ENCODE data around the gene SLC12A2. TPM values are rescaled to one million over a fixed set of nuclear protein-coding genes. Genes with fewer than 3 reads are reported as not detected.

SLC12A2 gene
- total and polyA plus RNA-seq, 7 donors: 1.7 to 25.8 (median 11.7) TPM

GRCh38 chr5:128085413-128085812 is 1.8 kb downstream of the SLC12A2 start:
- DNase-seq (no peak), ATAC-seq (no peak)
- TF ChIP-seq CTCF (IDR thresholded peaks at IDR 0.05): no peak
- intact Hi-C loops (cut with DNase I): loop anchor here (10.0 kb wide), 1 partner anchor 331 kb away; no protein-coding TSS in a partner anchor
- H3K27ac ChIP-seq: peak overlapping the region; percentile 96
- peaks cover 26% of the 10 kb centered on the region for H3K4me1 ChIP-seq
- H3K9me3 ChIP-seq: no peaks in the 10 kb centered on the region
- WGBS, 3 donors: 28 to 53% (median 42%) methylated on average over 4 of the region's 4 CpGs
- no peaks in the 10 kb centered on the region for H3K27me3 ChIP-seq (ENCODE audit: insufficient read depth in 3 of 3, low read length in 2 of 3)
- peak overlapping the region; percentile 89 for H3K4me3 ChIP-seq
- no peaks in the 10 kb centered on the region for H3K36me3 ChIP-seq (ENCODE audit: insufficient read depth in 1 of 2, low read depth in 1 of 2)

GRCh38 chr5:128091579-128091978 is 8.0 kb downstream of the SLC12A2 start:
- H3K4me1 ChIP-seq: peaks cover 37% of the 10 kb centered on the region
- H3K9me3 ChIP-seq: peaks cover 3% of the 10 kb centered on the region
- peak in 3 of 4 donors; percentile 40 to 80 (median 66) for ATAC-seq
- no peak for TF ChIP-seq CTCF (IDR thresholded peaks at IDR 0.05)
- H3K27ac ChIP-seq: peak overlapping the region; percentile 47
- no peaks in the 10 kb centered on the region for H3K27me3 ChIP-seq (ENCODE audit: insufficient read depth in 3 of 3, low read length in 2 of 3)
- DNase-seq: no peak
- no peak overlapping the region for H3K4me3 ChIP-seq
- H3K36me3 ChIP-seq (ENCODE audit: insufficient read depth in 1 of 2, low read depth in 1 of 2): no peaks in the 10 kb centered on the region
- intact Hi-C loops (cut with DNase I): no loop called here

DNA sequence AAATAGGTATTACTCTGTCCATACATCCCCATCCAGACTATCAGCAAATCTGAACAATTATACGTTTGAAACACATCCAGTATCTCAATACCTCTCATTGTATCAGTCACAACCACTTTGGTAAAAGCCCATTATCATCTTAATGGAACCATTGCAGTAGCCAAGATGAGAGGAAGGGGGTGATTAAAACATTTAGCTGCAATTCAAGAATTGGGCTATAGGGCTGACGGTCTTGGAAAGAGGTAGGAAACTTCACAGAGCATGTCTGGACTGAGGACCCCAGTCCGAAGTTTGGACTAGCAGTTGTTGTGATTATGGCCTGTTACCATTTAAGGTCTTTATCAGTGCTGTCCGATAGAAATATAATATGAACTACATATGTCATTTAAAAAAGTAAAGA is 8.6 kb downstream of the SLC12A2 start:
- ATAC-seq (peak in 1 of 4 donors; percentile 7), DNase-seq (no peak)
- Histone ChIP-seq H3K36me3 (ENCODE audit: insufficient read depth in 1 of 2, low read depth in 1 of 2) (no peaks in the 10 kb centered on the region), H3K9me3 (peaks cover 8% of the 10 kb centered on the region), H3K4me3 (no peak overlapping the region), H3K27me3 (ENCODE audit: insufficient read depth in 3 of 3, low read length in 2 of 3) (no peaks in the 10 kb centered on the region), H3K27ac (peak overlapping the region; percentile 47), H3K4me1 (peaks cover 32% of the 10 kb centered on the region)
- intact Hi-C loops (cut with DNase I): no loop called here
- no peak for TF ChIP-seq CTCF (IDR thresholded peaks at IDR 0.05)
- 92 to 96% (median 94%) methylated on average over 4 of the region's 4 CpGs for WGBS, 3 donors

- H3K27ac ChIP-seq: no peak overlapping the region
- H3K4me3 ChIP-seq: no peak overlapping the region
- peaks cover 20% of the 10 kb centered on the region for H3K9me3 ChIP-seq
- no peak for DNase-seq
- TF ChIP-seq CTCF (IDR thresholded peaks at IDR 0.05): no peak
- no peaks in the 10 kb centered on the region for H3K27me3 ChIP-seq (ENCODE audit: insufficient read depth in 3 of 3, low read length in 2 of 3)
- no peaks in the 10 kb centered on the region for H3K36me3 ChIP-seq (ENCODE audit: insufficient read depth in 1 of 2, low read depth in 1 of 2)
- intact Hi-C loops (cut with DNase I): no loop called here
- 92 to 97% (median 92%) methylated on average over 4 of the region's 4 CpGs for WGBS, 3 donors
- peaks cover 30% of the 10 kb centered on the region for H3K4me1 ChIP-seq
- peak in 1 of 4 donors; percentile 54 for ATAC-seq
Observed at GRCh38 chr5:128093368-128093767, 9.8 kb downstream of the SLC12A2 start.

- DNase-seq (no peak), ATAC-seq (no peak)
- peaks cover 23% of the 10 kb centered on the region for H3K9me3 ChIP-seq
- H3K4me1 ChIP-seq: peaks cover 22% of the 10 kb centered on the region
- H3K27ac ChIP-seq: no peak overlapping the region
- WGBS, 3 donors: 91 to 100% (median 98%) methylated on average over 1 of the region's 1 CpG
- no peaks in the 10 kb centered on the region for H3K27me3 ChIP-seq (ENCODE audit: insufficient read depth in 3 of 3, low read length in 2 of 3)
- H3K4me3 ChIP-seq: no peak overlapping the region
- H3K36me3 ChIP-seq (ENCODE audit: insufficient read depth in 1 of 2, low read depth in 1 of 2): no peaks in the 10 kb centered on the region
- intact Hi-C loops (cut with DNase I): no loop called here
- no peak for TF ChIP-seq CTCF (IDR thresholded peaks at IDR 0.05)
Observed at GRCh38 chr5:128097224-128097623, 13.7 kb downstream of the SLC12A2 start.
